OCI-LY7 (cell line): ENCODE data around the gene APOBEC4.

Source experiments
- EZH2phosphoT487 ChIP-seq: fragments of 200-600 bp; sonication (generic); IDR thresholded peaks from 2 replicates; pipeline ENCODE4 v1.6.1; 2018; ENCODE audit warnings: low read depth, borderline replicate concordance, mild to moderate bottlenecking, mixed run types, antibody characterized with exemption, low read length, moderate library complexity, mixed read lengths
- TF ChIP-seq, protein P1 (sequence below): fragments of 200-600 bp; sonication (generic); conservative IDR thresholded peaks from 2 replicates; pipeline ENCODE4 v1.5.1; 2014; ENCODE audit warnings: mild to moderate bottlenecking, antibody characterized with exemption, low read length, moderate library complexity, mixed read lengths

- TF ChIP-seq, protein P1, sequence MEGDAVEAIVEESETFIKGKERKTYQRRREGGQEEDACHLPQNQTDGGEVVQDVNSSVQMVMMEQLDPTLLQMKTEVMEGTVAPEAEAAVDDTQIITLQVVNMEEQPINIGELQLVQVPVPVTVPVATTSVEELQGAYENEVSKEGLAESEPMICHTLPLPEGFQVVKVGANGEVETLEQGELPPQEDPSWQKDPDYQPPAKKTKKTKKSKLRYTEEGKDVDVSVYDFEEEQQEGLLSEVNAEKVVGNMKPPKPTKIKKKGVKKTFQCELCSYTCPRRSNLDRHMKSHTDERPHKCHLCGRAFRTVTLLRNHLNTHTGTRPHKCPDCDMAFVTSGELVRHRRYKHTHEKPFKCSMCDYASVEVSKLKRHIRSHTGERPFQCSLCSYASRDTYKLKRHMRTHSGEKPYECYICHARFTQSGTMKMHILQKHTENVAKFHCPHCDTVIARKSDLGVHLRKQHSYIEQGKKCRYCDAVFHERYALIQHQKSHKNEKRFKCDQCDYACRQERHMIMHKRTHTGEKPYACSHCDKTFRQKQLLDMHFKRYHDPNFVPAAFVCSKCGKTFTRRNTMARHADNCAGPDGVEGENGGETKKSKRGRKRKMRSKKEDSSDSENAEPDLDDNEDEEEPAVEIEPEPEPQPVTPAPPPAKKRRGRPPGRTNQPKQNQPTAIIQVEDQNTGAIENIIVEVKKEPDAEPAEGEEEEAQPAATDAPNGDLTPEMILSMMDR: no peak
- no peak for TF ChIP-seq EZH2phosphoT487
These were observed 45.7 kb downstream of the APOBEC4 start for GRCh38 chr1:183607322-183607980.
